Gastroesophageal sphincter (tissue), 4 donors: ENCODE data around the gene SH2D5. TPM values are rescaled to one million over a fixed set of nuclear protein-coding genes. Genes with fewer than 3 reads are reported as not detected.

Experiments used
- ATAC-seq: fragments of 150-250 bp; one replicate; pipeline ENCODE4 v1.9.1; 2016; ENCODE audit warnings: mild to moderate bottlenecking, moderate library complexity
- H3K27ac ChIP-seq, 4 donors: fragments of 200-600 bp; sonication (generic) in 3 of 4; 1 replicate in 3 of 4; 2 replicates in 1 of 4; pipeline ENCODE4 v1.5.1; 2016 to 2019
- H3K27me3 ChIP-seq: fragments of 200-600 bp; sonication (generic); one replicate; pipeline ENCODE4 v1.5.1; 2019
- H3K36me3 ChIP-seq, 2 donors: fragments of 200-600 bp; sonication (generic); one replicate each; pipeline ENCODE4 v1.5.1; 2019; ENCODE audit warnings: control low read depth in 1 of 2
- H3K4me1 ChIP-seq, 3 donors: fragments of 200-600 bp; sonication (generic); 1 replicate in 2 of 3; 2 replicates in 1 of 3; pipeline ENCODE4 v1.5.1; 2016 to 2019; ENCODE audit warnings: control low read depth in 2 of 3
- H3K4me3 ChIP-seq, 2 donors: fragments of 200-600 bp; sonication (generic); one replicate each; pipeline ENCODE4 v1.5.1; 2019; ENCODE audit warnings: mild to moderate bottlenecking in 1 of 2, moderate library complexity in 1 of 2
- H3K9me3 ChIP-seq, 3 donors: fragments of 200-600 bp; sonication (generic); one replicate each; pipeline ENCODE4 v1.5.1; 2017 to 2019; ENCODE audit warnings: control low read depth in 2 of 3
- CTCF ChIP-seq, 4 experiments: fragments of 200-600 bp in 2 of 4; fragments of 450-650 bp in 2 of 4; sonication (generic) in 1 of 4; IDR thresholded peaks; one replicate each; pipeline ENCODE4 v1.5.1; 2017 to 2019; ENCODE audit warnings: antibody characterized with exemption in 4 of 4, mild to moderate bottlenecking in 2 of 4, moderate library complexity in 2 of 4
- EP300 ChIP-seq: sonication (generic); formaldehyde crosslinking; IDR thresholded peaks from one replicate; pipeline ENCODE4 v1.6.1; 2017; ENCODE audit warnings: antibody characterized with exemption, mild to moderate bottlenecking
- POLR2A ChIP-seq, 2 donors: fragments of 450-650 bp; IDR thresholded peaks; one replicate each; pipeline ENCODE4 v1.6.1; 2017; ENCODE audit warnings: antibody characterized with exemption in 2 of 2, mild to moderate bottlenecking in 2 of 2, moderate library complexity in 1 of 2
- POLR2AphosphoS5 ChIP-seq: sonication (generic); formaldehyde crosslinking; IDR thresholded peaks from one replicate; pipeline ENCODE4 v1.6.1; 2017; ENCODE audit warnings: antibody characterized with exemption
- WGBS, 2 donors: methylation state at CpG; one replicate each; pipeline ENCODE4 v1.1.5; 2018; ENCODE audit warnings: low coverage in 1 of 2; 5-methylcytosine and 5-hydroxymethylcytosine counted together
- total RNA-seq, 4 donors: library from RNA; depleted of rRNA; stranded (reverse); fragments of >200 nt; gene quantifications; one replicate each; pipeline ENCODE4 v1.1.0, GENCODE V29; 2016

Gene SH2D5
- total RNA-seq, 4 donors from 2014 or later, result 0.47 to 6.9 (median 1.1) TPM

- no peaks in the 10 kb centered on the region for H3K36me3 ChIP-seq
- no peak overlapping the region for H3K4me3 ChIP-seq
- WGBS, 2 donors, result 85 to 90% methylated on average over 2 to 3 of the region's 3 CpGs
- H3K4me1 ChIP-seq, result peaks cover 0 to 5% (median 0%) of the 10 kb centered on the region in 3 donors
- peaks cover 0 to 7% (median 0%) of the 10 kb centered on the region in 3 donors for H3K9me3 ChIP-seq
- ATAC-seq, result no peak
- TF ChIP-seq POLR2A (IDR thresholded peaks at IDR 0.05) (no peak), CTCF (IDR thresholded peaks at IDR 0.05) (no peak), POLR2AphosphoS5 (no peak), EP300 (no peak)
- H3K27ac ChIP-seq, result no peak overlapping the region
- H3K27me3 ChIP-seq, result no peaks in the 10 kb centered on the region
These were observed 42.9 kb downstream of the SH2D5 start for GRCh38 chr1:20689645-20690056.

- peaks cover 0 to 5% (median 0%) of the 10 kb centered on the region in 3 donors for H3K4me1 ChIP-seq
- H3K27me3 ChIP-seq, result no peaks in the 10 kb centered on the region
- H3K9me3 ChIP-seq, result peaks cover 0 to 4% (median 0%) of the 10 kb centered on the region in 3 donors
- TF ChIP-seq POLR2A (IDR thresholded peaks at IDR 0.05) (no peak), POLR2AphosphoS5 (no peak), EP300 (no peak), CTCF (IDR thresholded peaks at IDR 0.05) (no peak)
- no peak for ATAC-seq
- no peaks in the 10 kb centered on the region for H3K36me3 ChIP-seq
- H3K4me3 ChIP-seq, result no peak overlapping the region
- no peak overlapping the region for H3K27ac ChIP-seq
- 86 to 100% methylated on average over 2 to 4 of the region's 26 CpGs for WGBS, 2 donors
These were observed 45.4 kb downstream of the SH2D5 start for GRCh38 chr1:20686883-20687725.

GRCh38 chr1:20685741-20686140 lies 46.8 kb downstream of the SH2D5 start:
- TF ChIP-seq POLR2A (IDR thresholded peaks at IDR 0.05) (no peak), EP300 (no peak), CTCF (IDR thresholded peaks at IDR 0.05) (no peak), POLR2AphosphoS5 (no peak)
- 60% methylated on average over 1 of the region's 12 CpGs; no CpG with 5 or more reads in 1 of the 2 donors for WGBS, 2 donors
- no peaks in the 10 kb centered on the region for H3K27me3 ChIP-seq
- H3K9me3 ChIP-seq, result no peaks in the 10 kb centered on the region
- H3K4me3 ChIP-seq, result no peak overlapping the region
- ATAC-seq, result no peak
- H3K27ac ChIP-seq, result peak overlapping the region in 3 of 4 donors; percentile 56 to 71 (median 64)
- no peaks in the 10 kb centered on the region for H3K36me3 ChIP-seq
- H3K4me1 ChIP-seq, result peaks cover 0 to 5% (median 0%) of the 10 kb centered on the region in 3 donors

GRCh38 chr1:20685099-20685662 lies 47.3 kb downstream of the SH2D5 start:
- WGBS, 2 donors, result 56 to 90% methylated on average over 2 to 15 of the region's 21 CpGs
- Histone ChIP-seq H3K4me1 (peaks cover 0 to 5% (median 0%) of the 10 kb centered on the region in 3 donors), H3K27ac (peak overlapping the region in 3 of 4 donors; percentile 56 to 71 (median 64)), H3K4me3 (peak overlapping the region in 1 of 2 donors; percentile 39), H3K27me3 (no peaks in the 10 kb centered on the region), H3K9me3 (no peaks in the 10 kb centered on the region), H3K36me3 (no peaks in the 10 kb centered on the region)
- ATAC-seq, result peak; percentile 42
- TF ChIP-seq POLR2A (IDR thresholded peaks at IDR 0.05) (no peak), EP300 (no peak), POLR2AphosphoS5 (no peak), CTCF (IDR thresholded peaks at IDR 0.05) (no peak)
